ENCODE measurements around the gene DGLUCY. TPM values are rescaled to one million over a fixed set of nuclear protein-coding genes. Genes with fewer than 3 reads are reported as not detected.
"Not testable (repeated sequence)": the region's sequence is repeated elsewhere in the genome, so short reads cannot be mapped to it uniquely, and the experiment has no call there.

The DGLUCY gene
- polyA plus RNA-seq, 1 experiment: 22.1 TPM

DNA sequence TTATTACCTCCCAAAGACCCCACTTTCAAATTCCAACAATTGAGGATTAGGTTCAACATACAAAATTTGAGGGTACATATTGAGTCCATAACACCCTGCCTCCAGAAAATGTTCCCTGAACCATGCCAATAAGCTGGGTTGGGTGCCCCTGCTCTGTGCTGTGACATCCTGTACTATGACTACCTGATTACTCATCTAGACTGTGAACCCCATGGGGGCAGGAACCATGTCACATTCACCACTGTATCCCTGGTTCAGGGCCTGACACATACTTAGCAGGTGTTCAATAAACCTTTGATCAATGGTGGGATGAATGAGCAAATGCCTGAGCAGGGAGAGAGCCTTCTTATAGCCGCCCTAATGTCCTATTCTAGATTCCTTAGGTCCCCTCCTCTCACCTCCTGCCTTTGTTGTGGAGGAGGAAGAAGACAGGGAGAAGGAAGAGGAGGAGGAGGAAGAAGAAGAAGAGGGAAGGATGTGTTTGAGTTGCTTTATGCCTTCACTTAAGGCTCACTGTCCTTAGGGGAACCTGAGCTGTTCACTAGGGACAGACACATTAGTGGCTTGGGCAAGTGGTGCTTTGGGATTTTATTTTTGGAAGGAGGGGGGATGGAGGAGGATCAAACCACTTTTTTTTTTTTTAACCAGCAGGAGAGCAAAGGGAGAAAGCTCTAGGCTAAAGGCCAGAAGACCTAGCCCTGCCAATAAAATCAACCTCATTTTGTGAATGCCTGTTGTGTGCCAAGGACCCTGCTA is 109.3 kb downstream of the DGLUCY start:
- no peaks in the 10 kb centered on the region for H3K27me3 ChIP-seq (ENCODE audit: control insufficient read depth, insufficient read depth, low read length)
- ChIA-PET CTCF (interaction anchor here (0.7 kb wide), 1 partner anchor 92 kb away, joined by 3 read pairs; no protein-coding TSS in a partner anchor), POLR2A (interaction anchor here (0.6 kb wide), 1 partner anchor 677 kb away, joined by 3 read pairs; no protein-coding TSS in a partner anchor)
- DNase-seq (ENCODE audit: low read depth, low spot score): no peak
- peaks cover 4% of the 10 kb centered on the region; the same call in 1 of the 2 replicates for H3K9me3 ChIP-seq (ENCODE audit: control insufficient read depth, insufficient read depth, low read length)
- H3K4me3 ChIP-seq (ENCODE audit: low read depth, low read length): no peak overlapping the region
- TF ChIP-seq, protein P1, sequence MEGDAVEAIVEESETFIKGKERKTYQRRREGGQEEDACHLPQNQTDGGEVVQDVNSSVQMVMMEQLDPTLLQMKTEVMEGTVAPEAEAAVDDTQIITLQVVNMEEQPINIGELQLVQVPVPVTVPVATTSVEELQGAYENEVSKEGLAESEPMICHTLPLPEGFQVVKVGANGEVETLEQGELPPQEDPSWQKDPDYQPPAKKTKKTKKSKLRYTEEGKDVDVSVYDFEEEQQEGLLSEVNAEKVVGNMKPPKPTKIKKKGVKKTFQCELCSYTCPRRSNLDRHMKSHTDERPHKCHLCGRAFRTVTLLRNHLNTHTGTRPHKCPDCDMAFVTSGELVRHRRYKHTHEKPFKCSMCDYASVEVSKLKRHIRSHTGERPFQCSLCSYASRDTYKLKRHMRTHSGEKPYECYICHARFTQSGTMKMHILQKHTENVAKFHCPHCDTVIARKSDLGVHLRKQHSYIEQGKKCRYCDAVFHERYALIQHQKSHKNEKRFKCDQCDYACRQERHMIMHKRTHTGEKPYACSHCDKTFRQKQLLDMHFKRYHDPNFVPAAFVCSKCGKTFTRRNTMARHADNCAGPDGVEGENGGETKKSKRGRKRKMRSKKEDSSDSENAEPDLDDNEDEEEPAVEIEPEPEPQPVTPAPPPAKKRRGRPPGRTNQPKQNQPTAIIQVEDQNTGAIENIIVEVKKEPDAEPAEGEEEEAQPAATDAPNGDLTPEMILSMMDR (IDR thresholded peaks at IDR 0.05; ENCODE audit: low read depth, low read length): no peak
- H3K27ac ChIP-seq (ENCODE audit: low read depth, low read length): no peak overlapping the region

DNA sequence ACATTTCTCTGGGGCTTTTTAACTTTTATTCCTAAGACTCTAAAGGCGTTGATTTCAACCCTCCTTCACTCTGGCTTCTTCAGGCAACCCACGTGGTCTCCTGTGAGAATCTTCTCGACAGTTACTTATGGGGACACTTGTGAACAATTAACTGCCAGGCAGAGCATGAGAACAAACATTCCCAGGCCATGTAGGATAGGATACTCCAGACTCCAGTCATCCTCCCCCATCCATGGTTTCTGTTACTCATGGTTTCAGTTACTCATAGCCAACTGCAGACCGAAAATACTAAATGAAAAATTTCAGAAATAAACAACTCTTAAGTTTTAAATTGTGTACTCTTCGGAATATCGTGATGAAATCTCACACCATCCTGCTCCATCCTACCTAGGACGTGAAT is 111.2 kb downstream of the DGLUCY start:
- H3K4me3 ChIP-seq (ENCODE audit: low read depth, low read length): no peak overlapping the region
- peaks cover 4% of the 10 kb centered on the region; the same call in 1 of the 2 replicates for H3K9me3 ChIP-seq (ENCODE audit: control insufficient read depth, insufficient read depth, low read length)
- H3K27me3 ChIP-seq (ENCODE audit: control insufficient read depth, insufficient read depth, low read length): no peaks in the 10 kb centered on the region
- no peak for DNase-seq (ENCODE audit: low read depth, low spot score)
- H3K27ac ChIP-seq (ENCODE audit: low read depth, low read length): no peak overlapping the region
- ChIA-PET CTCF (no interaction called here), POLR2A (no interaction called here)
- TF ChIP-seq, protein P1 (IDR thresholded peaks at IDR 0.05; ENCODE audit: low read depth, low read length): no peak

DNA sequence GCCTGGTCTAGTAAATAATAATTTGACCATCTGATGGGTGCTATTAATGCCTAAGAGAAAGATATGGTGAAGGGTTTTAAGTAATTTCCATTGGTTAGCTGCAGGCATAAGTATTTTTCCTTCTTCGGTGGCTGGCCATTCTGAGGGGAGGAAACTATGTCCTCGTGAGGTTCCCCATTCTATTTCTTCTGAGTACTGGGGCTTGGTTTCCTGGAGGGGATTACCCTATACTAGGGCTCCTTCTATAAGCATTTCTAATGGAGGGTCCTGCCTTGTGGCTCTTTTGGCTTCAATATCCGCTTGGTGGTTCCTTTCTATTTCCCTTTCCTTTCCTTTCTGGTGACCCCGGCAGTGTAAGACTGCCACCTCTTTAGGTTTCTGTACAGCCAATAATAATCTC is 112.5 kb downstream of the DGLUCY start:
- POLR2A ChIA-PET; H3K27ac ChIP-seq (ENCODE audit: low read depth, low read length); H3K4me3 ChIP-seq (ENCODE audit: low read depth, low read length); H3K27me3 ChIP-seq (ENCODE audit: control insufficient read depth, insufficient read depth, low read length); CTCF ChIA-PET; DNase-seq (ENCODE audit: low read depth, low spot score); H3K9me3 ChIP-seq (ENCODE audit: control insufficient read depth, insufficient read depth, low read length): not testable (repeated sequence)

DNA sequence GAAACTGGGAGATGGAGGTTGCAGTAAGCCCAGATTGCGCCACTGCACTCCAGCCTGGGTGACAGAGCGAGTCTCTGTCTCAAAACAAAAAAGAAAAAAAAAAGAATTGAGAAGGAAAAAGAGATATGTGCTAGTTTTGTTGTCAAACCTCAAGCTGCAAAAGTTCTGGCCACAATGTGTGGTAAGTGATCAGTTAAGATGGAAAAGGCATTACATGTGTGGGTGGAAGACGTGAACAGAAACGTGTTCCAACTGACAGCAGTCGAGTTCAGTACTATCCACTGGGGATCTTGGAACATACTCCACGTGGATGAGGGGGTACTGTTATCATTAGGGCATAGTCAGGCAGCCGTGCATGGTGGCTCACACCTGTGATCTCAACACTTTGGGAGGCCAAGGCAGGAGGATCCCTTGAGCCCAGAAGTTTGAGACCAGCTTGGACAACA is 113.3 kb downstream of the DGLUCY start:
- TF ChIP-seq, protein P1 (IDR thresholded peaks at IDR 0.05; ENCODE audit: low read depth, low read length): no peak
- no peak for DNase-seq (ENCODE audit: low read depth, low spot score)

DNA sequence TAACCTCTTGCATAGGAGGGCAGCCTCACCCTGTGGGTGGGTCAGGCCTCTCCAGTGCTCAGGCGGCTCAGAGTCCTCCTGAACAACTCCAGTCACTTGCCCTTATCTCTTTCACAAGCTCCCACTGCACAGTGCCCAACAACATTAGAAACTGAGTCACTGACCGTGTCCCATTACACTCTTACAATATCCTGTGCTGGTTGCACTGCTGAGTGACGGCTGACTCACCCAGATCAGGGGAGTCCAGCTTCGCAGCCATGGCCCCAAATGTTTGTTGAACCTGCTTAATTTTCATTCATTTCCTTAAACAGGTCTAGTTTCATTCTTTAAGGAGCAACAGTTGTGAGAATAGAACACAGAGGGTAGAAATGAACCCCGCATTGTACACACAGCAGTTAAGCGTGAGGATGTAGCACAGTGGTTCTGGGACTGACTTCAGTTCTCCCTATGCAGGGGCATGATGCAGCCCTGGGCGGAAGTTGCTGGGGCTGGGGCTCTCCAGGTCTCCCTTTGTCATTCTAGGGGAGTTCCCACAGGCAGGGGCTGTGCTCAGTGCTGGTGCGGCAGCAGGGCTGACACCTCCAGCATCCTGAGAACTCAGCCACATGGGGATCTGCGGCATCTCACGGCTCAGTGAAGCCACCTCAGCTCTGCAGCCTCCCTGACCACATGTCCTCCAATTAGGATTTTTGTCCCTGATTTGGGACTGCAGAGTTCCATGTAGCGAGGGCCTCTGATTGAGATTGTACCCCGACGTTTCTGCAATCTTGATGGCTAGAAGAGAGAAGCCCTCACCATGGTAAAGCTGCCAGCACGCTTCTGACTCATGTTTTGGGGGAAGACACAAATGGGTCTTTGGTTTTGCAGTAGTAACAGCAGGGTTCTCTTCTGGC is 114.5 kb downstream of the DGLUCY start:
- TF ChIP-seq, protein P1 (IDR thresholded peaks at IDR 0.05; ENCODE audit: low read depth, low read length): no peak
- Histone ChIP-seq H3K4me3 (ENCODE audit: low read depth, low read length) (no peak overlapping the region), H3K9me3 (ENCODE audit: control insufficient read depth, insufficient read depth, low read length) (peaks cover 5% of the 10 kb centered on the region), H3K27me3 (ENCODE audit: control insufficient read depth, insufficient read depth, low read length) (no peaks in the 10 kb centered on the region), H3K27ac (ENCODE audit: low read depth, low read length) (peak overlapping the region; percentile 31)
- POLR2A ChIA-PET: no interaction called here
- DNase-seq (ENCODE audit: low read depth, low spot score): no peak
- CTCF ChIA-PET: no interaction called here

More for the DNA sequence above, 113.3 kb downstream of the DGLUCY start:
- no peak overlapping the region for H3K4me3 ChIP-seq (ENCODE audit: low read depth, low read length)
- H3K27ac ChIP-seq (ENCODE audit: low read depth, low read length): no peak overlapping the region
- POLR2A ChIA-PET: no interaction called here
- H3K27me3 ChIP-seq (ENCODE audit: control insufficient read depth, insufficient read depth, low read length): no peaks in the 10 kb centered on the region
- CTCF ChIA-PET: no interaction called here
- H3K9me3 ChIP-seq (ENCODE audit: control insufficient read depth, insufficient read depth, low read length): peaks cover 4% of the 10 kb centered on the region
